HFF-Myc (cell line): ENCODE results near the gene RAPGEF6.
"Not testable (repeated sequence)": the region's sequence is repeated elsewhere in the genome, so short reads cannot be mapped to it uniquely, and the experiment has no call there.

Experiments
- DNase-seq: peaks from one replicate; pipeline ENCODE4 v3.0.0-alpha.2; 2011; ENCODE audit warnings: low read depth; ENCODE audit errors: extremely low read depth
- H3K4me3 ChIP-seq: replicated peaks from 2 replicates; pipeline ENCODE4 v1.5.1; 2011; ENCODE audit warnings: low read depth, mild to moderate bottlenecking, control low read depth, low read length
- TF ChIP-seq, protein P1 (sequence below): IDR thresholded peaks from 2 replicates; pipeline ENCODE4 v1.5.1; 2012; ENCODE audit warnings: mild to moderate bottlenecking, low read depth, low read length, control low read depth; ENCODE audit errors: missing control alignments

Gene RAPGEF6

GRCh38 chr5:131381021-131381420 is 254.0 kb downstream of the RAPGEF6 start:
- TF ChIP-seq, protein P1, sequence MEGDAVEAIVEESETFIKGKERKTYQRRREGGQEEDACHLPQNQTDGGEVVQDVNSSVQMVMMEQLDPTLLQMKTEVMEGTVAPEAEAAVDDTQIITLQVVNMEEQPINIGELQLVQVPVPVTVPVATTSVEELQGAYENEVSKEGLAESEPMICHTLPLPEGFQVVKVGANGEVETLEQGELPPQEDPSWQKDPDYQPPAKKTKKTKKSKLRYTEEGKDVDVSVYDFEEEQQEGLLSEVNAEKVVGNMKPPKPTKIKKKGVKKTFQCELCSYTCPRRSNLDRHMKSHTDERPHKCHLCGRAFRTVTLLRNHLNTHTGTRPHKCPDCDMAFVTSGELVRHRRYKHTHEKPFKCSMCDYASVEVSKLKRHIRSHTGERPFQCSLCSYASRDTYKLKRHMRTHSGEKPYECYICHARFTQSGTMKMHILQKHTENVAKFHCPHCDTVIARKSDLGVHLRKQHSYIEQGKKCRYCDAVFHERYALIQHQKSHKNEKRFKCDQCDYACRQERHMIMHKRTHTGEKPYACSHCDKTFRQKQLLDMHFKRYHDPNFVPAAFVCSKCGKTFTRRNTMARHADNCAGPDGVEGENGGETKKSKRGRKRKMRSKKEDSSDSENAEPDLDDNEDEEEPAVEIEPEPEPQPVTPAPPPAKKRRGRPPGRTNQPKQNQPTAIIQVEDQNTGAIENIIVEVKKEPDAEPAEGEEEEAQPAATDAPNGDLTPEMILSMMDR = no peak
- H3K4me3 ChIP-seq = no peak overlapping the region
- DNase-seq = no peak

GRCh38 chr5:131380238-131380637 is 254.8 kb downstream of the RAPGEF6 start:
- not testable (repeated sequence) for DNase-seq, H3K4me3 ChIP-seq

DNA sequence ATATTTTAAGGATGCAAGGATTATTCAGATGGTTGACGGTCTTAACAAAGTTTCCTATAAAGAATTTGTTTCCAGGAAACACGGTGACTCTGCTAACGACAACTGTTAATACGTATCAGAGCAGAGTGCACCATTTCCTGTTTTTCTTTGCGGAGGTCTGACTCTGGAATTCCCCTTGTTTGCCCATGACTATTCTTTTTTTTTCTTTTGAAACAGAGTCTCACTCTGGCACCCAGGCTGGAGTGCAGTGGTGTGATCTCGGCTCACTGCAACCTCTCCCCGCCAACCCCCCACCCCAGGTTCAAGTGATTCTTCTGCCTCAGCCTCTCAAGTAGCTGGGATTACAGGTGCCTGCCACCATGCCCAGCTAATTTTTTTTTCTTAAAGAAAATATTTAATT is 255.3 kb downstream of the RAPGEF6 start:
- peak; percentile 25 for DNase-seq
- TF ChIP-seq, protein P1 = no peak
- H3K4me3 ChIP-seq = no peak overlapping the region

DNA sequence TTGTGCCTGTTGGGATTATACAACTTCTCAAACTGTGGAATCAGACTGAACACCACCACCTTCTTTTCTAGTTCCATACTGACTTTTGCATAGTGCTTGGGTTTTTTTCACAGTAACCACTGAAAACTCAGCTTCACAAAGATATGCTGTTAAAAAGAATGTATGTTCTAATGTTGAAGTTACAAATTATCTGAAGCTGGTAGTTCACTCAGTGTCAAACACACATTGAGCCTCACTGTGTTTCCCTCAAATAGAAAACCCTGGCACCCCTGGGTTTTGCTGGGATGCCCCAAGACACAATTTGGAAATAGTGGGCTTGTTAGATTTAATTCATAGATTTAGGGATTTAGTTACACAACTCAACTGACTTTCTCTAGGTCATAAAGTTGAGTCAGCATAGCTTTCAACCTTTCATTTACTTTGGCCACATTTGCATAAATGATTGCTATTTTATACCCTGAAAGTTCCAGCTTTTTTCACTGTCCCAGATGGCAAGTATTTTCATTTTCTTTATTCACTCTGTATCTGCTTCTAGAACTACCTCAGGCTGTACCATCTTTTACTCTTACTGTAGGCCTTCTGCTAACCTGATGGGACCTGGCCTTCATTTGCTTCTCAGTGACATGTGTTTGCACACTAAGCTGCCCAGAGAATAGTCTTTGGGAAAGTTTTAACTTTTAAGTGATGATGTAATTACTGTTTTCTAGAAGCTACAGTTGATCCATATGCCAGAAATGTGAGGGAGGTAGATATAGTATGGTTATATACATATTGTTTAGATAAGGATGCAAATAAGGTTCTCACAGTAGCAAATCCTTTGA is 256.1 kb downstream of the RAPGEF6 start:
- no peak overlapping the region for H3K4me3 ChIP-seq
- DNase-seq = no peak
- TF ChIP-seq, protein P1 = no peak

DNA sequence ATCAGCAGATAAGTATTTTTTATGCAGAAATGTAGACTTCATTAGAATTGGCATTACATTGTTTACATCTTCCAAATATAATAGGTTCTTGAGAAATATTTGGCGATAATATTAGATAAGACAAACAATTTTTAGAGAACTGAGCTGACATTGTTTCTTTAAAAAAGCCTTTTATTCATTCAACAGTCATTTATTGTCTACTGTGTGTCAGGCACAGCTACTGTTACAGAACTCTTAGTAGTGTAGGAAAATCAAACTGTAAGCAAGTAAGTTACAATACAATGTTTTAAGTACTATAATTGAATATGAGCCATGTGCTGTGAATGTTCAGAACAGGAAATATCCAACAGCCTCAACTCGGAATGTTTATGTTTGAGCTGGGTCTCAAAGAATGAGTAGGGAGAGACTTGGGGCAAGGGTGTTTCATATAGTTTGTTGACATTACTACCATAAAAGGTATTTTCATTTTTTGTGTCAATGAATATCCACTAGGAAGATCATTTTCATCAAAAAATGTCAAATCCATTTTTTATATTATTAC is 257.2 kb downstream of the RAPGEF6 start:
- DNase-seq = no peak
- no peak overlapping the region for H3K4me3 ChIP-seq
- TF ChIP-seq, protein P1 = no peak

GRCh38 chr5:131377346-131377745 is 257.7 kb downstream of the RAPGEF6 start:
- no peak for DNase-seq
- TF ChIP-seq, protein P1 = no peak
- H3K4me3 ChIP-seq = no peak overlapping the region

DNA sequence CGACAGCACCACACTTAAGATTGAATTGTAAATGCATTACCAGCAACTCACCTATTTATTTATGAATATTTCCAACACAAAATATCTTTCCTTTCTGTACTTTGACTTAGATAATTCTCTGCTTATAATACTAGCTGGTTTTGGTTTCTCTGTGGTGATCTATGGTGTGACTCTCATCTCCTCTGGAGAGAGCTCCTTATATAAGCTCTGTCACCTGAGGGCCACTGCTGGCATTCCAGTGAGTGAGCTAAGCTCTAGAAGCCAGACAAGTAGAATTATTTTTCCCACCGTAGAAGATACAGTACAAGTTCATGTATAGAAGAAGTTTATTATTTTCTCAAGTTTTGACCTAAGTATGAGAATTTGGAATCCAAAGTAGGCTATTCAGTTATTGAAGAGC is 259.7 kb downstream of the RAPGEF6 start:
- H3K4me3 ChIP-seq = no peak overlapping the region
- TF ChIP-seq, protein P1 = no peak
- DNase-seq = no peak
